T1000 (cell line): ENCODE data around the gene ZSCAN32.

ENCODE experiments used
- DNase-seq: peaks from one replicate; lab custom pipeline; 2025; ENCODE audit warnings: mixed read lengths; lab: John Stamatoyannopoulos, UW

The ZSCAN32 gene

DNA sequence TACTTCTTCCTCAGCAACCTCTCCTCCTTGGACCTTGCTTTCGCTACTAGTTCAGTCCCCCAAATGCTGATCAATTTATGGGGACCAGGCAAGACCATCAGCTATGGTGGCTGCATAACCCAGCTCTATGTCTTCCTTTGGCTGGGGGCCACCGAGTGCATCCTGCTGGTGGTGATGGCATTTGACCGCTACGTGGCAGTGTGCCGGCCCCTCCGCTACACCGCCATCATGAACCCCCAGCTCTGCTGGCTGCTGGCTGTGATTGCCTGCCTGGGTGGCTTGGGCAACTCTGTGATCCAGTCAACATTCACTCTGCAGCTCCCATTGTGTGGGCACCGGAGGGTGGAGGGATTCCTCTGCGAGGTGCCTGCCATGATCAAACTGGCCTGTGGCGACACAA, 44.7 kb downstream of the ZSCAN32 start:
- no peak for DNase-seq

- no peak for DNase-seq
Measured at GRCh38 chr16:3355589-3355988, 45.2 kb downstream of the ZSCAN32 start, which contains the start of gene OR2C1. TSS of gene OR2C1 (plus strand) at chr16:3355889. CDS start at chr16:3355941, 52 bp downstream.

DNA sequence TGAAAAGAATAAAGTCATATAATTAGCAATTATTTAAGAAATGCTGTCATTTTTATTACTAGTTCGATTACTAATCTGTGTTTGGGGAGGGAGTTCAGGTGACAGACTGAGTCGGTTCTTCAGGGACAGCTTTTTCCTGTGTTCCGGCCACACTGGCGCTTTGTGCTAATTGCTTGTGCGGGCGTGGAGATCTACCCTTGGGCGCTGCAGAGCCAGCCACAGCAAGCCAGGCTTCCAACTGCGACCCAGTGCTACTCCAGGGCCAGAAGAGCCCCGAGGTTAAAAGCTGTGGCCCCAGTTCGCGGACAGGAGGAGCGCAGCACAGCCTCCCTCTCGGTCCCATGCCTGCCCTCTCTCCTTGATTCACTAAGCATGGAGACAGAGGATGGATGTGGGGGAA, 51.6 kb downstream of the ZSCAN32 start:
- DNase-seq, result no peak

- DNase-seq, result no peak
Measured at GRCh38 chr16:3348547-3349167, 52.1 kb downstream of the ZSCAN32 start.

DNA sequence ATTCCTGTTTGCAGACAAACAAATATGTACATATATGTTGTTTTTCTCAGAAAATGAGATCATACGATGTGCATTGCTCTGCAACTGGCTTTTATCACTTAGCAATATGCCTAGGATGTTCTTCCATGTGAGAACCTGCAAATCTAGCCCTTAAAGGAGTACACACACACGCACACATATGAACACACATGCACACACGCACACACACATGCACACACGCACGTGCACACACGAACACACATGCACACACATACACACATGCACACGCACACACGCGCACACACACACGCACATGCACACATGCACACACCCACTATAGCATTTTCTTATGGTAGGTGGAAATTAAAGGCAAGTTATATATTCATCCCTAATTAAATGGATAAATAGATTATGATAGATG, 53.2 kb downstream of the ZSCAN32 start:
- DNase-seq, result no peak

DNA sequence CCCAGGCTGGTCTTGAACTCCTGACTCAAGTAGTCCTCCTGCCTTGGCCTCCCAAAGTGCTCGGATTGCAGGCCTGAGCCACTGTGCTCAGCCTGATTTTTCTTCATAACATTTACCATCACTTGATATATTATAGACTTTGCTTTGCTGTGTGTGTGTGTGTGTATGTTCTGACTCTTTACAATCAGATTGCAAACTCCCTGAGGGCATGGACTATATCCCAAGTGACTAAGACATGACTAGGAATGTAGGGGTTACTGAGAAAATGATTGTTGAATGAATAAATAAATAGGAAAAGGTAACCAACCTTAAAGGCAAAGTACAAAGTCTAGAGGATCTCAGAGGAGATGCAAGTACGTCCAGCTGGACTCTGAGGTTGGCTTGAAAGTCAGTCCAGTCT, 54.8 kb downstream of the ZSCAN32 start:
- no peak for DNase-seq
